T-cell (primary cell): ENCODE data around the gene GRB14. TPM values are rescaled to one million over a fixed set of nuclear protein-coding genes. Genes with fewer than 3 reads are reported as not detected.
"Not testable (repeated sequence)": the region's sequence is repeated elsewhere in the genome, so short reads cannot be mapped to it uniquely, and the experiment has no call there.

ENCODE experiments used
- ATAC-seq, 4 experiments: fragments of 200-7000 bp in 3 of 4; fragments of 150-1000 bp in 1 of 4; cut with Tn5 transposase; replicated peaks in 1 of 4; 1 replicate in 3 of 4; 2 replicates in 1 of 4; pipeline ENCODE4 v1.10.0; 2021; ENCODE audit warnings: moderate library complexity in 3 of 4, mild to moderate bottlenecking in 2 of 4, moderate number of reproducible peaks in 1 of 4
- CTCF ChIA-PET, 2 donors: fragments of 300-600 bp; sonication (Branson Sonifier 250); formaldehyde crosslinking; loops; one replicate each; lab custom pipeline; 2022; ENCODE audit warnings: antibody characterized with exemption in 2 of 2; lab: Charles Lee
- POLR2A ChIA-PET, 2 donors: fragments of 300-600 bp; sonication (Branson Sonifier 250); formaldehyde crosslinking; loops; one replicate each; lab custom pipeline; 2022; ENCODE audit warnings: antibody characterized with exemption in 2 of 2; lab: Charles Lee
- DNase-seq, 35 experiments: peaks; one replicate each; pipeline versions ENCODE4 v3.0.0 to v3.0.0-alpha.2; 2013 to 2023
- H3K27ac ChIP-seq: one replicate; pipeline ENCODE4 v1.5.1; 2013; ENCODE audit warnings: low read length
- H3K27me3 ChIP-seq, 2 experiments: replicated peaks in 1 of 2; 1 replicate in 1 of 2; 2 replicates in 1 of 2; pipeline versions ENCODE4 v1.6.1 to v1.7.0; 2013; ENCODE audit warnings: low read length in 1 of 2, mixed read lengths in 1 of 2; ENCODE audit not compliant: control insufficient read depth in 2 of 2, insufficient read depth in 2 of 2; ENCODE audit errors: extremely low read depth in 1 of 2
- H3K36me3 ChIP-seq, 2 donors: 1 replicate in 1 of 2; 2 replicates in 1 of 2; pipeline versions ENCODE4 v1.6.1 to v1.7.0; 2013; ENCODE audit warnings: low read length in 1 of 2; ENCODE audit not compliant: control insufficient read depth in 2 of 2, insufficient read depth in 1 of 2; ENCODE audit errors: extremely low read depth in 1 of 2
- H3K4me1 ChIP-seq, 2 experiments: 1 replicate in 1 of 2; 2 replicates in 1 of 2; pipeline versions ENCODE4 v1.6.1 to v1.7.0; 2013; ENCODE audit warnings: low read length in 2 of 2, mixed read lengths in 1 of 2; ENCODE audit not compliant: insufficient read depth in 2 of 2, control insufficient read depth in 1 of 2; ENCODE audit errors: extremely low read depth in 1 of 2
- H3K4me3 ChIP-seq, 2 donors: 1 replicate in 1 of 2; 2 replicates in 1 of 2; pipeline versions ENCODE4 v1.5.1 to v1.7.0; 2013; ENCODE audit warnings: mild to moderate bottlenecking in 2 of 2, low read length in 1 of 2, moderate library complexity in 1 of 2; ENCODE audit not compliant: control insufficient read depth in 1 of 2; ENCODE audit errors: extremely low read depth in 1 of 2
- H3K9me3 ChIP-seq: 2 replicates; pipeline ENCODE4 v1.7.0; 2013
- H3K27ac Mint-ChIP-seq, 2 donors: one replicate each; pipeline ENCODE4 v1.8.0; 2020 to 2021; ENCODE audit warnings: mild to moderate bottlenecking in 2 of 2, mixed read lengths in 2 of 2
- H3K27me3 Mint-ChIP-seq, 2 donors: one replicate each; pipeline ENCODE4 v1.8.0; 2021 to 2022; ENCODE audit warnings: mixed read lengths in 2 of 2
- H3K36me3 Mint-ChIP-seq: one replicate; pipeline ENCODE4 v1.8.0; 2021; ENCODE audit warnings: mixed read lengths
- H3K4me1 Mint-ChIP-seq, 3 donors: one replicate each; pipeline ENCODE4 v1.8.0; 2020 to 2022; ENCODE audit warnings: mixed read lengths in 3 of 3, mild to moderate bottlenecking in 1 of 3
- H3K4me3 Mint-ChIP-seq, 3 donors: one replicate each; pipeline ENCODE4 v1.8.0; 2020 to 2022; ENCODE audit warnings: mild to moderate bottlenecking in 3 of 3, mixed read lengths in 3 of 3, moderate library complexity in 3 of 3
- H3K9me3 Mint-ChIP-seq, 3 donors: one replicate each; pipeline ENCODE4 v1.8.0; 2020 to 2022; ENCODE audit warnings: mixed read lengths in 3 of 3
- WGBS: methylation state at CpG from one replicate; pipeline ENCODE4 v1.1.5; 2013; ENCODE audit warnings: missing lambda C conversion rate; ENCODE audit not compliant: insufficient coverage; 5-methylcytosine and 5-hydroxymethylcytosine counted together
- total RNA-seq, 35 experiments: library from RNA in 6 of 35; stranded (reverse) in 6 of 35; fragments of 120-200 nt in 1 of 35; gene quantifications; one replicate each; pipeline versions ENCODE4 v1.2.1 to v1.2.4 and lab custom pipeline; 2013 to 2026

GRB14 gene
- total RNA-seq, 5 donors from 2014 or later (not counting 1 experiment from before 2014, with no cell fraction given): not detected

DNA sequence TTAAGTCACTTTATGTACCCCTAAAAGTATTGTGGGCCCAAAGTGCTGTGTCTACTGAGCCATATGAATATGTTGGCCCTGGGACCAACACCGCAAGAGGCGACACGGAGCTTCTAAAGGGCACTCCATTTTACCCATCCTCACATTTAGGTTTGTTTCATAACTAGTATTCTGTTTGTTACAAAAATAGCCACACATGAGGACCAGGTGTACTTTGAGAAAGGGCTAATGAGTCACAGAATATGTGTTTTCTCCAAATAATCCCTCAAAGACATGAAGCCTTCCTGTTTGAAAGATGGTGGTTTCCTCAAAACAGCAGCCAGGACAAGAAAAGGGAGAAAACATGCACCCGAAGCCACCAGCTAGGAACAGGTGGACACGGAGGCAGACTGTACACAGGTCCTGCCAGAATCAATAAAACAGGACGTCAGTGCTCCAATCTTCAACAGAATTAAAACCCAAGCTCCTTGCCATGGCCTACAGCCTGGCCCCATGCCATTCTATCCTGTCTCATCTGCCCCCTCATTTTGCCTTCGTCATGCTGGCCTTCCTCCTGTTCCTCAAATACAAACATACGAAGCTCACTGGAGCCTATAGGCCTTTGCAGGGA lies 21.8 kb upstream of the GRB14 start:
- DNase-seq: no peak
- H3K36me3 Mint-ChIP-seq: no peaks in the 10 kb centered on the region

DNA sequence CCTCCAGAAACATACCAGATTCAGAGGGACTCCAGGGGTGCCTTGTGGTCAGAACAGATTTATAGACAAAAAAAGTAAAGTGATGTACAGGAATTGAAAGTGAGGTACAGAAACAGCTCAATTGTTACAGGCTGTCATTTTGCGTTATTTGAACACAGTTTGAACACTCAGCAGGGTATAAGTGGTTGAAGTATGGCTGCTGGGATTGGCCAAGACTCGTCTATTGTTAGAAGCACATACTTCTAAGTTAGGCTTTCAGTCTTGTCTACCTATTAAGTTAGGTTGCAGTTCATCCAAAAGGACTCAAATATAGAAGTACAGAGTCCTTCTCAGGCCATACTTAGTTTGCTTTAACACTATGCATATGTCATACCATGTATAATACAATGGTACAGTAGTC lies 21.0 kb upstream of the GRB14 start:
- POLR2A ChIA-PET: no interaction called here
- no peaks in the 10 kb centered on the region for H3K27me3 ChIP-seq
- H3K36me3 Mint-ChIP-seq: no peaks in the 10 kb centered on the region
- H3K4me1 Mint-ChIP-seq: no peaks in the 10 kb centered on the region
- H3K27ac Mint-ChIP-seq: no peak overlapping the region
- no peak overlapping the region for H3K4me3 ChIP-seq
- no peaks in the 10 kb centered on the region for H3K9me3 ChIP-seq
- CTCF ChIA-PET: no interaction called here
- no peak overlapping the region for H3K4me3 Mint-ChIP-seq
- ATAC-seq (no peak), DNase-seq (no peak)
- H3K9me3 Mint-ChIP-seq: peaks cover 0 to 9% (median 0%) of the 10 kb centered on the region in 3 donors
- whole genome bisulfite sequencing: no CpG with 5 or more reads among the region's 2 CpGs
- H3K27ac ChIP-seq: no peak overlapping the region
- H3K36me3 ChIP-seq: no peaks in the 10 kb centered on the region
- no peaks in the 10 kb centered on the region for H3K27me3 Mint-ChIP-seq
- no peaks in the 10 kb centered on the region for H3K4me1 ChIP-seq

More for the DNA sequence above, 21.8 kb upstream of the GRB14 start:
- Mint-ChIP-seq H3K27me3 (no peaks in the 10 kb centered on the region), H3K27ac (no peak overlapping the region), H3K4me1 (no peaks in the 10 kb centered on the region), H3K9me3 (peaks cover under 1 to 17% (median 6%) of the 10 kb centered on the region in 3 donors), H3K4me3 (no peak overlapping the region)
- Histone ChIP-seq H3K4me1 (no peaks in the 10 kb centered on the region), H3K9me3 (no peaks in the 10 kb centered on the region), H3K27ac (no peak overlapping the region), H3K27me3 (no peaks in the 10 kb centered on the region), H3K36me3 (no peaks in the 10 kb centered on the region), H3K4me3 (no peak overlapping the region)
- ATAC-seq: no peak
- ChIA-PET CTCF (no interaction called here), POLR2A (no interaction called here)
- 79% methylated on average over 4 of the region's 8 CpGs for WGBS

DNA sequence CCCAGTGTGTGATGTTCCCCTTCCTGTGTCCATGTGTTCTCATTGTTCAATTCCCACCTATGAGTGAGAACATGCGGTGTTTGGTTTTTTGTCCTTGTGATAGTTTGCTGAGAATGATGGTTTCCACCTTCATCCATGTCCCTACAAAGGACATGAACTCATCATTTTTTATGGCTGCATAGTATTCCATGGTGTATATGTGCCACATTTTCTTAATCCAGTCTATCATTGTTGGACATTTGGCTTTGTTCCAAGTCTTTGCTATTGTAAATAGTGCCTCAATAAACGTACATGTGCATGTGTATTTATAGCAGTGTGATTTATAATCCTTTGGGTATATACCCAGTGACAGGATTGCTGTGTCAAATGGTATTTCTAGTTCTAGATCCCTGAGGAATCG lies 7.0 kb upstream of the GRB14 start:
- H3K27me3 Mint-ChIP-seq, H3K4me3 Mint-ChIP-seq, H3K27ac ChIP-seq, H3K4me3 ChIP-seq, H3K36me3 ChIP-seq, DNase-seq, POLR2A ChIA-PET, H3K9me3 ChIP-seq, CTCF ChIA-PET, H3K36me3 Mint-ChIP-seq, H3K9me3 Mint-ChIP-seq, H3K4me1 Mint-ChIP-seq, H3K4me1 ChIP-seq, H3K27me3 ChIP-seq, ATAC-seq, H3K27ac Mint-ChIP-seq: not testable (repeated sequence)
- WGBS: no CpG with 5 or more reads among the region's 3 CpGs

DNA sequence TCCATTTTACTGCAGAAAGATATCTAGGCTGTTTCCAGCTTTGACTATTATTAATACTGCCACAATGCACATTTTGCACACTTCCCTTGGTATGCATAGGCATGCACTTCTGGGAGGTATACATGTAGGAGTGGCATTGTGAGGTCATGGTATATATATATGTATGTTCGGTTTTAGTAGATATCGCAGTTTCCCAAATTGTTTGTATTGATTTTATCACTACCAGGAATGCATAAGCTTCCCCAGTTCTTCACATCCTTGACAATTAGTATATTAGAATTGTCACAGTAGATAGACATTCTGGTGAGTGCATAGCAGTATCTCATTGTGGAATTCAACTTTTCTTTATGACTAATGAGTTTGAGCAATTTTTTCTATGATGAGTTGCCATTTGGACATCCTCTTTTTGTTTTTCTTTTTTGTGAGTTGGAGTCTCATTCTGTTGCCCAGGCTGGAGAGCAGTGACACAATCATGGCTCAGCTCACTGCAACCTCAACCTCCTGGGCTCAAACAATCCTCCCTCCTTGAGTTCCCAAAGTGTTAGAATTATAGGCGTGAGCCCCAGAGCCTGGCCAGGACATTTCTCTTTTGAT lies 4.2 kb upstream of the GRB14 start:
- POLR2A ChIA-PET: no interaction called here
- CTCF ChIA-PET: no interaction called here
- no CpG with 5 or more reads among the region's 3 CpGs for whole genome bisulfite sequencing
- H3K27me3 Mint-ChIP-seq: peaks cover 9 to 17% of the 10 kb centered on the region in 2 donors
- no peak overlapping the region for H3K4me3 Mint-ChIP-seq
- H3K27ac ChIP-seq: no peak overlapping the region
- peaks cover 0 to 4% (median 2%) of the 10 kb centered on the region in 3 donors for H3K4me1 Mint-ChIP-seq
- ATAC-seq (no peak), DNase-seq (no peak)
- H3K9me3 Mint-ChIP-seq: no peaks in the 10 kb centered on the region
- no peak overlapping the region for H3K4me3 ChIP-seq
- H3K36me3 ChIP-seq: no peaks in the 10 kb centered on the region
- no peaks in the 10 kb centered on the region for H3K36me3 Mint-ChIP-seq
- H3K27me3 ChIP-seq: peaks cover 0 to 7% of the 10 kb centered on the region in 2 experiments
- no peak overlapping the region for H3K27ac Mint-ChIP-seq
- no peaks in the 10 kb centered on the region for H3K9me3 ChIP-seq
- no peaks in the 10 kb centered on the region for H3K4me1 ChIP-seq

DNA sequence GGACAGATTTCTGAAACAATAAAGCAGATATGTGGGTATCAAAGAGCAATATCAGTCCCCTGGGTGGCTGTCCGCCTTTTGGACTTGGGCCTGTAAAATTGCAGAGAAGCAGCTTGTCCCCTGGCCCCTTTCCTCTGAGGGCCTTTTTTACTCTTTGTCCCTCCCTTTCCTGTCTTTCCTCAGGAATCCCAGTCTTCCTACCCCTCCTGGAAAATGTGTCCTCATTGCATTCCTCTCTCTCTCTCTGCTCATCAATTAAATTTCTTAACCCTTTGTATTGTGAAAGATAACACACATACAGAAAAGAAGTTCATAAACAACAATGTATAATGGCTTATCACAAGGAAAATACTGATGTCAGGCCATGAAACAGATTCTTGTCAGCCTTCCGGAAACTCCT lies 3.0 kb upstream of the GRB14 start:
- no peaks in the 10 kb centered on the region for H3K4me1 ChIP-seq
- no peaks in the 10 kb centered on the region for H3K36me3 Mint-ChIP-seq
- H3K9me3 ChIP-seq: no peaks in the 10 kb centered on the region
- ChIA-PET CTCF (no interaction called here), POLR2A (no interaction called here)
- ATAC-seq (no peak), DNase-seq (no peak)
- H3K4me3 ChIP-seq: no peak overlapping the region
- no peak overlapping the region for H3K27ac Mint-ChIP-seq
- H3K27me3 ChIP-seq: peaks cover 4 to 7% of the 10 kb centered on the region in 2 experiments
- H3K36me3 ChIP-seq: no peaks in the 10 kb centered on the region
- peaks cover 0 to 4% (median 2%) of the 10 kb centered on the region in 3 donors for H3K4me1 Mint-ChIP-seq
- no peak overlapping the region for H3K4me3 Mint-ChIP-seq
- H3K27me3 Mint-ChIP-seq: peaks cover 10 to 23% of the 10 kb centered on the region in 2 donors
- WGBS: 85% methylated on average over 1 of the region's 2 CpGs
- H3K27ac ChIP-seq: no peak overlapping the region
- no peaks in the 10 kb centered on the region for H3K9me3 Mint-ChIP-seq

DNA sequence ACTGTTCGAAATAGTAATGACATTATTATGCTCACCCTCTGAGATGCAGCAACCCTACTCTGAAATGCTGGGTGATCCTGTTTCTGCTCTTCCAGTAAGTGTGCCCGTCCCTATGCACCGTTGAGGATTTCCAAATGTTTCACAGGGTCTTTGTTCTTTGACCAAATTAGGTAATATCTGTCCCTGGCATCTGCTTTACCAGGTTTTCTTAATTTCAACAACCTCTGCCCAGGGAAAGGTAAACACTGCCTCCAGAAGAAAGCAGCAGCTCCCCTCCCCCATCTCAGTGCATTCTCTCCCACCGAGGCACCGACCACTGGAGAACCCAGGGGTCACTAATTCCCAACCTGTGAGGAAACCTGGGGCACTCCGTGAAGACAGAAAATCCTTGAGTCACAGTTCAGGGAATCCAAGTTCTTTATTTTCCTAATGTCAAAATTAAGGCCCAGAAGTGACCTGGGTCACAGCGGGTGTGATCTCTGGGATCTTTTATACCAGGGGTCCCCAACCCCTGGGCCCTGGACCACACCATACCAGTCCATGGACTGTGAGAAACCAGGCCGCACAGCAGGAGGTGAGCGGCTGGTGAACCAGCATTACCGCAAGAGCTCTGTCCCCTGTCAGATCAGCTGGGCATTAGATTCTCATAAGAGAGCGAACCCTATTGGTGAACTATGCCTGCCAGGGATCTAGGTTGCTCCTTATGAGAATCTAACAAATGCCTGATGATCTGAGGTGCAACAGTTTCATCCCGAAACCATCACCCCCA lies 1.2 kb upstream of the GRB14 start:
- POLR2A ChIA-PET: no interaction called here

More for the DNA sequence above, 1.2 kb upstream of the GRB14 start:
- 84% methylated on average over 10 of the region's 12 CpGs for WGBS
- Histone ChIP-seq H3K36me3 (no peaks in the 10 kb centered on the region), H3K9me3 (no peaks in the 10 kb centered on the region), H3K4me3 (no peak overlapping the region), H3K27me3 (peaks cover 7 to 8% of the 10 kb centered on the region in 2 experiments), H3K27ac (no peak overlapping the region), H3K4me1 (no peaks in the 10 kb centered on the region)
- Mint-ChIP-seq H3K27ac (no peak overlapping the region), H3K4me1 (peaks cover 0 to 4% (median 2%) of the 10 kb centered on the region in 3 donors), H3K36me3 (no peaks in the 10 kb centered on the region), H3K27me3 (peaks cover 22 to 33% of the 10 kb centered on the region in 2 donors), H3K9me3 (no peaks in the 10 kb centered on the region), H3K4me3 (peak overlapping the region in 2 of 3 donors; percentile 9 to 62)
- ATAC-seq: no peak
- CTCF ChIA-PET: no interaction called here
- no peak for DNase-seq
